ENCODE data around the gene GPC1.

- TF ChIP-seq CTCF (IDR thresholded peaks at IDR 0.05) (no peak), POLR2A (IDR thresholded peaks at IDR 0.05) (no peak)
These were observed 16.2 kb upstream of the GPC1 start for GRCh38 chr2:240419271-240419670.

All from right lobe of liver (tissue), 4 donors.